ENCODE measurements around the gene QPRT. TPM values are rescaled to one million over a fixed set of nuclear protein-coding genes. Genes with fewer than 3 reads are reported as not detected.
"Not testable (repeated sequence)": the region's sequence is repeated elsewhere in the genome, so short reads cannot be mapped to it uniquely, and the experiment has no call there.

QPRT gene
- total RNA-seq, 1 donor from 2014 or later, result 6.7 TPM

DNA sequence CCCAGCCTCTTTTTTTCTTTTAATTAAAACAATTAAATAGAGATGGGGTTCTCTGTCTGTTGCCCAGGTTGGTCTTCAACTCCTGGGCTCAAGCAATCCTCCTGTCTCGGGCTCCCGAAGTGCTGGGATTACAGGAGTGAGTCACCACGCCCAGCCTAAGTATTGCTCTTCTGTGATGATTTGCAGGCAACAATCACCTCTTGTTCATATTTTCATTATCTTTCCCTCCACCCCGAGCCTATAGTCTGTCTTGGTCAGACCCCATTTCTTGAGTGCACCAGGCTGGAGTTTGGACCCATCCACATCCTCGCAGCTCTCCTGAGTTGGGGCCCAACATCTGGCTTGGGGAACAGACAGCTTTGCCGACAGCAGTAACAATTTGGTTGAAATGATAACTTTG lies 20.3 kb upstream of the QPRT start:
- DNase-seq (ENCODE audit: low spot score), result no peak
- intact Hi-C loops (cut with DNase I), result no loop called here

DNA sequence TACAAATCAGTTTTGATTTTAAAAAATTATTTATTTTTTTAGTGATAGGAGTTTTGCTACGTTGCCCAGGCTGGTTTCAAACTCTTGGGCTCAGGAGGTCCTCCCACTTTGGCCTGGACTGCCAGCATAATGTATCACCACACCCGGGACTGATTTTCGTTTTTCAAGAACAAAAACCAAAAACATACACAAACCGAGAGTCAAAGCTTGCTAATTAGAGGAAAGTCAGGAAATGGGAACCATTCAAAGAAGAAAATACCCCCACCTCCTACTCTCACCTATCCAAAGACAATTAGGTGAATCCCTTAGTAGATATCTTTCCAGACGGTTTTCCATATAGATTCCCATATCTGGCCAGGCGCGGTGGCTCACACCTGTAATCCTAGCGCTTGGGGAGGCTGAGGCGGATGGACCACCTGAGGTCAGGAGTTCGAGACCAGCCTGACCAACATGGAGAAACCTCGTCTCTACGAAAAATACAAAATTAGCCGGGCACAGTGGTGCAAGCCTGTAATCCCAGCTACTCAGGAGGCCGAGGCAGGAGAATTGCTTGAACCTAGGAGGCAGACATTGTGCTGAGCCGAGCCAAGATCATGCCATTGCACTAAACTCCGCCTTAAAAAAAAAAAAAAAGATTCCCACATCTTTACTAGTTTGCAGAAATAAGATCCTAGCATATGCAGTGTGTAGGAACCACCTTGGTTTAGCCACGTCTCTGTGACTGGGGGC lies 16.8 kb upstream of the QPRT start:
- no peak for DNase-seq (ENCODE audit: low spot score)

GRCh38 chr16:29662729-29663015 lies 16.3 kb upstream of the QPRT start:
- no peak for DNase-seq (ENCODE audit: low spot score)
- intact Hi-C loops (cut with DNase I), result no loop called here

More for the DNA sequence above, 16.8 kb upstream of the QPRT start:
- intact Hi-C loops (cut with DNase I), result no loop called here

DNA sequence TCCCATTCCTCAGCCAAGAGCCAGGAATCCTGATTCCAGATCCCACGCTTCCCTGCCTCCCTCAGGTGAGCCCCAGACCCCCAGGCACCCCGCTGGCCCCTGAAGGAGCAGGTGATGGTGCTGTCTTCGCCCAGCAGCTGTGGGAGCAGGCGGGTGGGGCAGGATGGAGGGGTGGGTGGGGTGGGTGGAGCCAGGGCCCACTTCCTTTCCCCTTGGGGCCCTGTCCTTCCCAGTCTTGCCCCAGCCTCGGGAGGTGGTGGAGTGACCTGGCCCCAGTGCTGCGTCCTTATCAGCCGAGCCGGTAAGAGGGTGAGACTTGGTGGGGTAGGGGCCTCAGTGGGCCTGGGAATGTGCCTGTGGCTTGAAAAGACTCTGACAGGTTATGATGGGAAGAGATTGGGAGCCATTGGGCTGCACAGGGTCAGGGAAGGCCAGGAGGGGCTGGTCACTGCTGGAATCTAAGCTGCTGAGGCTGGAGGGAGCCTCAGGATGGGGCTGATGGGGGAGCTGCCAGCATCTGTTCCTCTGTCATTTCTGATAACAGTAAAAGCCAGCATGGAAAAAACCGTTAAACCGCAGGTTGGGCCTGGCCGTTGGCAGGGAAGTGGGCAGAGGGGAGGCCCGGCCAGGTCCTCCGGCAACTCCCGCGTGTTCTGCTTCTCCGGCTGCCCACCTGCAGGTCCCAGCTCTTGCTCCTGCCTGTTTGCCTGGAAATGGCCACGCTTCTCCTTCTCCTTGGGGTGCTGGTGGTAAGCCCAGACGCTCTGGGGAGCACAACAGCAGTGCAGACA lies 15.8 kb upstream of the QPRT start, which contains the start of gene SPN:
SPN (plus strand) TSS at position 232 of the 791 bp plus-strand sequence; CDS start at position 714, 482 bp downstream.
- intact Hi-C loops (cut with DNase I), result no loop called here
- DNase-seq (ENCODE audit: low spot score), result no peak

- DNase-seq (ENCODE audit: low spot score), result no peak
- intact Hi-C loops (cut with DNase I), result no loop called here
These were observed 15.2 kb upstream of the QPRT start for GRCh38 chr16:29663807-29664090.

DNA sequence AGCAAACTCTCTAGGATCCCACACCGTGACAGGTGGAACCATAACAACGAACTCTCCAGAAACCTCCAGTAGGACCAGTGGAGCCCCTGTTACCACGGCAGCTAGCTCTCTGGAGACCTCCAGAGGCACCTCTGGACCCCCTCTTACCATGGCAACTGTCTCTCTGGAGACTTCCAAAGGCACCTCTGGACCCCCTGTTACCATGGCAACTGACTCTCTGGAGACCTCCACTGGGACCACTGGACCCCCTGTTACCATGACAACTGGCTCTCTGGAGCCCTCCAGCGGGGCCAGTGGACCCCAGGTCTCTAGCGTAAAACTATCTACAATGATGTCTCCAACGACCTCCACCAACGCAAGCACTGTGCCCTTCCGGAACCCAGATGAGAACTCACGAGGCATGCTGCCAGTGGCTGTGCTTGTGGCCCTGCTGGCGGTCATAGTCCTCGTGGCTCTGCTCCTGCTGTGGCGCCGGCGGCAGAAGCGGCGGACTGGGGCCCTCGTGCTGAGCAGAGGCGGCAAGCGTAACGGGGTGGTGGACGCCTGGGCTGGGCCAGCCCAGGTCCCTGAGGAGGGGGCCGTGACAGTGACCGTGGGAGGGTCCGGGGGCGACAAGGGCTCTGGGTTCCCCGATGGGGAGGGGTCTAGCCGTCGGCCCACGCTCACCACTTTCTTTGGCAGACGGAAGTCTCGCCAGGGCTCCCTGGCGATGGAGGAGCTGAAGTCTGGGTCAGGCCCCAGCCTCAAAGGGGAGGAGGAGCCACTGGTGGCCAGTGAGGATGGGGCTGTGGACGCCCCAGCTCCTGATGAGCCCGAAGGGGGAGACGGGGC lies 14.7 kb upstream of the QPRT start:
- peak; percentile 82 for DNase-seq (ENCODE audit: low spot score)
- intact Hi-C loops (cut with DNase I), result no loop called here

DNA sequence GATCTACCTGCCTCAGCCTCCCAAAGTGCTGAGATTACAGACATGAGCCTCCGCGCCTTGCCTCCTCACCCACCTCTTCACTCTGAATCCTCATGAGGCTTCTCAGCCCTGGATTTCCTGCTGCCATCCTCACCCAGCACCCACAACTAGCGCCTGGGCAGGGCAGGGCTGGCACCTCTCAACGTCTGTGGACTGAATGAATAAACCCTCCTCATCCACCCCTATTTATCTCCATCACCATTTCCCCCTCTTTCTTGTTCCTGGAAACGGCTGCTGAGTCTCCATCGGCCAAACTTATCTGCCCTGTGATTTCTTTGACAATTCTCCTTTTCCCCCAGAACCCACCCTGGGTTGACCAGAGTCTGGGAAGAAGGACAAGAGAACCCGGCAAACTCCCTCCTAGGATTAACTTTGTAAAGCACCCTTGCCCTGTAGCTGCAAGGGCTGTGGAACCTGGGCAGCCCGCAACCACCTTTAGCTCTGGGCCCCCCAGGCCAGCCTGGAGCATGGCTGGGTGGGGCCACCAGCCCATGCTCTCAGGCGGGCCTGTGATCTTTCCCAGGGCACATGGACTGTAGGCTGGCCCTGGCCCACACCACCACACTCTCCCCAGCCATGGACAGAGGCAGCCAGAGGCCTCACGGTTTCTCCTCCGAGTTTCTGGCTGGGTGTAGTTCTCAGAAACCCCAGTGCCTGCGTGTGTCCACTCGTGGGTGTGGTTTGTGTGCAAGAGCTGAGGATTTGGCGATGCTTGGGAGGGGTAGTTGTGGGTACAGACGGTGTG lies 13.5 kb upstream of the QPRT start:
- intact Hi-C loops (cut with DNase I), result no loop called here
- no peak for DNase-seq (ENCODE audit: low spot score)

GRCh38 chr16:29667322-29667610 lies 11.7 kb upstream of the QPRT start:
- DNase-seq (ENCODE audit: low spot score); intact Hi-C loops (cut with DNase I): not testable (repeated sequence)

DNA sequence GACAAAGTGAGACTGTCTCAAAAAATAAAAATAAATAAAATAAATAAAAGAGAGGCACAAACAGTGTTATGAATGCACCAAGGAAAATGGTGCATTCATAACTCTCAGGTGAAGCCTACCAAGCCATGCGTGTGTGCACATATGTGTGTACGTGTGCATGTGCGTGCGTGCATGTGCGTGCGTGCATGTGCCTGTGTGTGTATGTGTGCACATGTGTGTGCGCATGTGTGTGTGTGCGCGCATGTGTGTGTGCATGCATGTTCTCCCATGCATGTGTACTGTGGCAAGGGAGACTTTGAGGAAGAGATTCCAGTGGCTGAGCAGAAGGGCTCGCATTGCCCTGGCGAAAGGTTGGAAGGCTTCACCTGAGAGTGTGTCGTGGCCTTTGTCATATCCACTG lies 11.2 kb upstream of the QPRT start:
- DNase-seq (ENCODE audit: low spot score), result no peak
- intact Hi-C loops (cut with DNase I), result no loop called here

- no peak for DNase-seq (ENCODE audit: low spot score)
- intact Hi-C loops (cut with DNase I), result no loop called here
These were observed 10.7 kb upstream of the QPRT start for GRCh38 chr16:29668267-29668666.

DNA sequence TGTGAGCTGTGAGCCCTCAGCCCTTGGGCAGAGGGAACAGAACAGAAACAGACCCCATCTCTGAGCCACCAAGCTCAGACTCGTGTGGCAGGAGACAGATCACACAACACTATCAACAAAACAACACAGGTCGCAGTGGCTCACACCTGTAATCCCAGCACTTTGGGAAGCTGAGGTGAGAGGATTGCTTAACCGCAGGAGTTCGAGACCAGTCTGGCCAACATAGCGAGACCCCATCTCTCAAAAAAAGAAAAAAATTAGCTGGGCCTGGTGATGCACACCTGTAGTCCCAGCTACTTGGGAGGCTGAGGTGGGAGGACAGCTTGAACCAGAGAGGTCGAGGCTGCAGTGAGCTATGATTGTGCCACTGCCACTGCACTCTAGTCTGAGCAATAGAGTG lies 5.5 kb upstream of the QPRT start:
- intact Hi-C loops (cut with DNase I), result no loop called here
- DNase-seq (ENCODE audit: low spot score), result no peak

DNA sequence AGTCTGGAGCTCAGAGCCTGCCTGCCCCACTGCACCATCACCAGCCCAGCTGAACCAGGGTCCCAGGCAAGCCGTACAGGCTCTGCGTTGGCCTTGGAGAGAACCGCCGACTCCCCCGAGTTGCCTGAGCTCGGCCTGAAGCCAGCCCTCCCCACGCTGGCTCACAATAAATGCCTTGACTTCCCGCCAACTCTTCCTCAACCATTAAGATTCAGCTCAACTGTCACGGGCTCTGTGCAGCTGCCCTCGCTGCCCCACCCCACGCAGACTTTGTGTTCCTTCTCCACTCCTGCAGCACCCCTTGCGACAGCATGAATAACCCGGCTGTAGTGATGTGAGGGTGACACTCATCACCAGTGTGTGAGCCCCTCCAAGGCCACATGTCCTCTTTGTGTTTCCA lies 4.8 kb upstream of the QPRT start:
- intact Hi-C loops (cut with DNase I), result no loop called here
- no peak for DNase-seq (ENCODE audit: low spot score)

GRCh38 chr16:29675811-29676643 lies 3.0 kb upstream of the QPRT start:
- intact Hi-C loops (cut with DNase I), result no loop called here
- no peak for DNase-seq (ENCODE audit: low spot score)

GRCh38 chr16:29676989-29677785 lies 1.8 kb upstream of the QPRT start:
- DNase-seq (ENCODE audit: low spot score), result no peak
- intact Hi-C loops (cut with DNase I), result no loop called here

DNA sequence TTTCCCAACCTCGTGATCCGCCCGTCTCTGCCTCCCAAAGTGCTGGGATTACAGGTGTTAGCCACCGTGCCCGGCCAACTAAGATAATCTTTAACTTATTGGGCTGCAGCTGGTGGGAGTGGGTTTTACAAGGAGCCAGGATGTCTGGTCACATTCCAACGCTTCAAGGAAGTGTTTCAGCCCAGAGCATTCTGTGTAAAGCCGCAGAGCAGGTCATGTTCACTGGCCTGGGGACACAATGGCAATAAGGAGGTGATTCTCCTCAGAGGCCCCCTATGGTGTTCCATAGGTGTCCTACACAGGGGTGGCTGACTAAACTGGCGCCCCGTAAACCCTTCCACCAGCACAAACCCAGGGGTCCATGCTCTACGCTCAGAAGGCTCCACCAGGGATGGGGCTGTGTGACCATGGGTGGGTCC lies 1.2 kb downstream of the QPRT start:
- no peak for DNase-seq (ENCODE audit: low spot score)

GRCh38 chr16:29683543-29684090 lies 4.6 kb downstream of the QPRT start:
- no peak for DNase-seq (ENCODE audit: low spot score)

More for the DNA sequence above, 1.2 kb downstream of the QPRT start:
- intact Hi-C loops (cut with DNase I), result no loop called here

DNA sequence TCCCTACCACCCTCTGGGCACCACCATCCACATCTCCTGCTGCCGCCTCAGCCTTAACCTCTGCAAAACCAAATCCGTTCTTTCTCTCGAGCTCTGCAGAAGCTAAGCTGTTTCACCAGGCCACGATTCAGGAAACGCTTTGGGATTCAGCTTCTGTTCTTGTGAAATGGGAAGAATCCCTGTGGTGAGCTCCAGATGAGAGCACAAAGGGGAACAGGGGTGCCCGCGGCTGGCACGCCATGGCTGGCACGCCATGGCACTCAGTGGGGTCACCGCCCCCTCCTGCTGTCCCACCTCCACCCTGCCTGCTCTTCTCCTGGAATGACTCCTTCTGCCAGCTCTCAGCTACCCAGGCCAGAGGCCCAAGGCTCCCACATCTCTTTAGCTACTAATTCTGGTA lies 5.7 kb downstream of the QPRT start:
- intact Hi-C loops (cut with DNase I), result no loop called here
- DNase-seq (ENCODE audit: low spot score), result no peak

More at GRCh38 chr16:29683543-29684090, 4.6 kb downstream of the QPRT start:
- intact Hi-C loops (cut with DNase I), result no loop called here

- intact Hi-C loops (cut with DNase I), result no loop called here
- no peak for DNase-seq (ENCODE audit: low spot score)
These were observed 7.9 kb downstream of the QPRT start for GRCh38 chr16:29686740-29687332.

All from cardiac septum (tissue), 1 donor.